ENCODE results near the gene SCP2.

SCP2 gene

DNA sequence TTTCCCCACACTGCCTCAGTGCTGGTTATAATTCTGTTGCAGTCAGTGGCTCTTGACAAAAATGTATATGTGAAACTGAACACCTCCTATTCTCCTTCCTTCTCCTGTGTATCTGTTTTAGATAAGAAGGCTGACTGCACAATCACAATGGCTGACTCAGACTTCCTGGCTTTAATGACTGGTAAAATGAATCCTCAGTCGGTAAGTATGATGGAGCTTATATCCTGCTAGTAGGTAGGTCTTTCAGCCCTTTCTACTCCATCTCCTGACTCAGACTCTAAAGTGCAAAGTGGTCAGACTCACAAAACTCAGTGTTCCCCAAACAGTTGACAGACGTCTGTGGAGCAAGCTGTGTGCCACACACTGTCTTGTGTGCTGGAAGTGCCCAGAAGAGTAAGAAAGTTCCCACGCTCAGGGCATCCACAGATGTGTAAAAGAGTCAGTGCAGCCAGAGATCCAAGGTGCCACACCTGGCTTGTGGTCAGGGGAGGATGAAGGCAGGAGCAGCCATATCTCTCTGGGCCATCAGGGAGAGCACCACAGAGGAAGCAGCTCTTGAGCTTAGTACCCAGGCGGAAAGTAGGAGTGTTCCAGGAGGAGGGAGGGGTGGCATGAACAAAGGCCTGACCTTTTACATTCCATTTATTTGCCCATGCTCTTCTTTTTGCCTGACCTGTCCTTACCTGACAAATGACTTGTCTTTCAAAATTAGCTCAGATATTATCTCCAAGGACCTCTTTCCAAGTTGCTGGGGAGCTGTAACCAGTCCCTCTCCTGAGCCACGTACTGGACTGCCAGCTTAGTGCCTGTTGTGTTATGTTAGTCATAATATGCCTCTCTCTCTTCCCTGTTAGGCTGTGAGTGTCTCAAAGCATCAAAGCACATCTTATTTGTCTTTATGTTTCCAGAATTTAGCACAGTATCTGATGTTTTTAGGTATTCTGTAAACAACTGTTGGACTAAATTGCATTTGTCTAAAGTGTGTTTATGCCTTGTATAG lies 121.0 kb downstream of the SCP2 start:
- TF ChIP-seq, protein P1, sequence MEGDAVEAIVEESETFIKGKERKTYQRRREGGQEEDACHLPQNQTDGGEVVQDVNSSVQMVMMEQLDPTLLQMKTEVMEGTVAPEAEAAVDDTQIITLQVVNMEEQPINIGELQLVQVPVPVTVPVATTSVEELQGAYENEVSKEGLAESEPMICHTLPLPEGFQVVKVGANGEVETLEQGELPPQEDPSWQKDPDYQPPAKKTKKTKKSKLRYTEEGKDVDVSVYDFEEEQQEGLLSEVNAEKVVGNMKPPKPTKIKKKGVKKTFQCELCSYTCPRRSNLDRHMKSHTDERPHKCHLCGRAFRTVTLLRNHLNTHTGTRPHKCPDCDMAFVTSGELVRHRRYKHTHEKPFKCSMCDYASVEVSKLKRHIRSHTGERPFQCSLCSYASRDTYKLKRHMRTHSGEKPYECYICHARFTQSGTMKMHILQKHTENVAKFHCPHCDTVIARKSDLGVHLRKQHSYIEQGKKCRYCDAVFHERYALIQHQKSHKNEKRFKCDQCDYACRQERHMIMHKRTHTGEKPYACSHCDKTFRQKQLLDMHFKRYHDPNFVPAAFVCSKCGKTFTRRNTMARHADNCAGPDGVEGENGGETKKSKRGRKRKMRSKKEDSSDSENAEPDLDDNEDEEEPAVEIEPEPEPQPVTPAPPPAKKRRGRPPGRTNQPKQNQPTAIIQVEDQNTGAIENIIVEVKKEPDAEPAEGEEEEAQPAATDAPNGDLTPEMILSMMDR (IDR thresholded peaks at IDR 0.05; ENCODE audit: insufficient read depth, low read length), result no peak
- no peak overlapping the region for H3K27ac ChIP-seq (replicated peaks)
- no peaks in the 10 kb centered on the region for H3K27me3 ChIP-seq (ENCODE audit: insufficient read depth, poor library complexity, severe bottlenecking)
- H3K4me3 ChIP-seq (replicated peaks; ENCODE audit: insufficient read depth, low read length), result no peak overlapping the region
- DNase-seq (ENCODE audit: low read depth in 1 of 2, low spot score in 1 of 2), result no peak

DNA sequence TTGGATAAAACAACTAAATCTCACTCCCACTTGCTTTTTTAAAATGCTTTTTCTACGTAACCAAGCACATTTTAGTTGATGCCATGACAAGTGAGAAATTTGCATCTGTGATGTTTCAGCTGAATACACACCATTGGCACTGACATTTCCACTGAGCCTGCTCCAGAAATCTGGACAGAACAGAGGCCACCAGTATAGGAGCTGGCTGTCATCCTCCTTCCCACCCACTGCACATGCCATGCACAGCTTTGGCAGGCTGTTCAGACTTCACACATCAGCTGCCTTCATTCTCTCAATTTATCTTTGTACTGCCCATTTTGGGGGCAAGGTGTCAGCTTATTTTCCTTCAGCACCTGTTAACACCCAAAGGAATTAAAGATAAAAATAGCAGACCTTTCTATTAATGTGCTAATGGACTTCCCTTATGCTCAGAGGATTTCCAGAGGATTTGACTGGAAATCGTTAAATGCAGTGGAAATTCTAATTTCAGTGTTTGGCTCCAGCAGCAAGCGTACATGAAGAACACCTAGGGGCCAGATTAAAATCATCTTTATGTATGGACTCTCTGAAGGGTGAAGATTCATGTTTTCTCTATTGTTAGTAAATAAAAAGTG lies 122.0 kb downstream of the SCP2 start:
- no peak overlapping the region for H3K27ac ChIP-seq (replicated peaks)
- DNase-seq (ENCODE audit: low read depth in 1 of 2, low spot score in 1 of 2), result no peak
- no peaks in the 10 kb centered on the region for H3K27me3 ChIP-seq (ENCODE audit: insufficient read depth, poor library complexity, severe bottlenecking)
- TF ChIP-seq GABPA (IDR thresholded peaks at IDR 0.05; ENCODE audit: low read depth), result no peak
- TF ChIP-seq, protein P1 (IDR thresholded peaks at IDR 0.05; ENCODE audit: insufficient read depth, low read length), result no peak
- TF ChIP-seq POLR2AphosphoS5 (IDR thresholded peaks at IDR 0.05; ENCODE audit: low read depth), result no peak
- TF ChIP-seq REST (IDR thresholded peaks at IDR 0.05; ENCODE audit: insufficient replicate concordance, low read depth), result no peak
- TF ChIP-seq SPI1 (IDR thresholded peaks at IDR 0.05; ENCODE audit: borderline replicate concordance, low read depth), result no peak
- H3K4me3 ChIP-seq (replicated peaks; ENCODE audit: insufficient read depth, low read length), result no peak overlapping the region

DNA sequence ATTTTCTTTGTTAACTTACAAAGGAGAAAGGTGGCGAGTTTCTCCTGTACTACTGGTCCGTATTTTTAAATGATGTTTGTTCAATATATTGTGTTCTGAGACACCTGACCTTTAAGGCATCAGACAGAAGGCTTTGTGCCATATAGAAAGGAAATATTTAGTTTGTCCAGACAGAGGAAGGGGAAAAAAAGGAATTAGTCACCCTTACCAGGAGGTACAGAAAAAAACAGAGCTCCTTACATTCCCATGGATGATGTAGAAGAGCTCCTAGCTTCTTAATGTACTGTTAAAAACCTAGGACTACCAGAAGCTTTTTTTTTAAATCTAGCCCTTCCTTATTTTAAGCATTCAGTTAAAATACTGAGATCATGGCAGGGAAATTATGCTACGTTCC lies 122.5 kb downstream of the SCP2 start:
- no peak overlapping the region for H3K4me3 ChIP-seq (replicated peaks; ENCODE audit: insufficient read depth, low read length)
- TF ChIP-seq SPI1 (IDR thresholded peaks at IDR 0.05; ENCODE audit: borderline replicate concordance, low read depth), result no peak
- no peak for TF ChIP-seq POLR2AphosphoS5 (IDR thresholded peaks at IDR 0.05; ENCODE audit: low read depth)
- TF ChIP-seq, protein P1 (IDR thresholded peaks at IDR 0.05; ENCODE audit: insufficient read depth, low read length), result no peak
- TF ChIP-seq REST (IDR thresholded peaks at IDR 0.05; ENCODE audit: insufficient replicate concordance, low read depth), result no peak
- TF ChIP-seq GABPA (IDR thresholded peaks at IDR 0.05; ENCODE audit: low read depth), result no peak
- H3K27ac ChIP-seq (replicated peaks), result no peak overlapping the region
- H3K27me3 ChIP-seq (ENCODE audit: insufficient read depth, poor library complexity, severe bottlenecking), result no peaks in the 10 kb centered on the region
- no peak for DNase-seq (ENCODE audit: low read depth in 1 of 2, low spot score in 1 of 2)

Measured in HL-60 (cell line).